GM08714 (cell line): Measurements from ENCODE around the gene GANAB.
A peak's percentile ranks its signal among the peaks of the same experiment; 100 is the strongest.
"Not testable (repeated sequence)": the region's sequence is repeated elsewhere in the genome, so short reads cannot be mapped to it uniquely, and the experiment has no call there.

Experiments
- H3K4me3 ChIP-seq: fragments of 200-500 bp; sonication (Bioruptor generic); 2 replicates; pipeline ENCODE4 v1.5.1; 2014; ENCODE audit warnings: mild to moderate bottlenecking, low read length, inconsistent platforms
- ZNF274 ChIP-seq: IDR thresholded peaks from 2 replicates; pipeline ENCODE4 v1.6.1; 2012; ENCODE audit warnings: mild to moderate bottlenecking, low read depth, low read length

GANAB gene

GRCh38 chr11:62645946-62646824, at the start of gene GANAB:
Gene GANAB, minus strand, starts transcription at chr11:62646613. Its CDS starts 14 bp downstream, at chr11:62646599.
- TF ChIP-seq ZNF274, result no peak
- peak within 1 kb of the TSS; percentile 96 for H3K4me3 ChIP-seq

GRCh38 chr11:62694455-62695167, 48.2 kb upstream of the GANAB start:
- TF ChIP-seq ZNF274, result no peak
- H3K4me3 ChIP-seq, result no peak overlapping the region

GRCh38 chr11:62693624-62694023, 47.2 kb upstream of the GANAB start:
- not testable (repeated sequence) for H3K4me3 ChIP-seq

GRCh38 chr11:62689421-62690183, 43.2 kb upstream of the GANAB start, which contains the start of gene LRRN4CL:
Gene LRRN4CL, minus strand, starts transcription at chr11:62689530. Its CDS starts 1,022 bp downstream, at chr11:62688508.
- no peak within 1 kb of the TSS for H3K4me3 ChIP-seq
- TF ChIP-seq ZNF274, result no peak

- no peak for TF ChIP-seq ZNF274
- no peak overlapping the region for H3K4me3 ChIP-seq
These were observed 42.1 kb upstream of the GANAB start for GRCh38 chr11:62688491-62688890.

GRCh38 chr11:62687508-62688396, 41.3 kb upstream of the GANAB start:
- no peak for TF ChIP-seq ZNF274
- no peak overlapping the region for H3K4me3 ChIP-seq

- no peak for TF ChIP-seq ZNF274
- H3K4me3 ChIP-seq, result no peak overlapping the region
These were observed 36.1 kb upstream of the GANAB start for GRCh38 chr11:62682518-62682917.

GRCh38 chr11:62680825-62681240, 34.4 kb upstream of the GANAB start:
- no peak for TF ChIP-seq ZNF274
- H3K4me3 ChIP-seq, result no peak overlapping the region

GRCh38 chr11:62678770-62679696, 32.6 kb upstream of the GANAB start, which contains the start of gene UBXN1:
Gene UBXN1, minus strand, starts transcription at chr11:62679073. Its CDS starts 150 bp downstream, at chr11:62678923.
- H3K4me3 ChIP-seq, result peak within 1 kb of the TSS; percentile 91
- no peak for TF ChIP-seq ZNF274

- TF ChIP-seq ZNF274, result no peak
- H3K4me3 ChIP-seq, result peak overlapping the region; percentile 91
These were observed 32.0 kb upstream of the GANAB start for GRCh38 chr11:62678433-62678769.

- H3K4me3 ChIP-seq, result peak overlapping the region; percentile 91; the same call in 1 of the 2 replicates
- TF ChIP-seq ZNF274, result no peak
These were observed 31.3 kb upstream of the GANAB start for GRCh38 chr11:62677714-62678113.

- no peak for TF ChIP-seq ZNF274
- no peak overlapping the region for H3K4me3 ChIP-seq
These were observed 30.7 kb upstream of the GANAB start for GRCh38 chr11:62677156-62677555.
